HepG2 (cell line): ENCODE data around the gene DENND2D. TPM values are rescaled to one million over a fixed set of nuclear protein-coding genes. Genes with fewer than 3 reads are reported as not detected.

Experiments used
- ADNP ChIP-seq: sonication (generic); formaldehyde crosslinking; IDR thresholded peaks from 2 replicates; pipeline ENCODE4 v1.4.0; 2020; ENCODE audit warnings: missing genetic modification reagents
- CBX1 ChIP-seq: IDR thresholded peaks from one replicate; pipeline ENCODE4 v1.6.1; 2016; ENCODE audit warnings: antibody characterized with exemption, low read depth
- CCDC6 ChIP-seq: sonication (generic); formaldehyde crosslinking; IDR thresholded peaks from 2 replicates; pipeline ENCODE4 v1.8.1; 2022; ENCODE audit warnings: mild to moderate bottlenecking, missing genetic modification reagents, moderate library complexity
- FUBP1 ChIP-seq: sonication (generic); formaldehyde crosslinking; IDR thresholded peaks from 2 replicates; pipeline ENCODE4 v1.5.1; 2020; ENCODE audit warnings: missing genetic modification reagents, mild to moderate bottlenecking, borderline replicate concordance
- JUN ChIP-seq: sonication (generic); formaldehyde crosslinking; IDR thresholded peaks from 2 replicates; pipeline ENCODE4 v1.4.0; 2020; ENCODE audit warnings: mild to moderate bottlenecking, missing genetic modification reagents
- MBD4 ChIP-seq: IDR thresholded peaks from 2 replicates; pipeline ENCODE4 v1.6.1; 2012; ENCODE audit warnings: low read length, inconsistent platforms, borderline replicate concordance
- MYC ChIP-seq: sonication (generic); formaldehyde crosslinking; IDR thresholded peaks from 2 replicates; pipeline ENCODE4 v1.9.0; 2021; ENCODE audit warnings: missing genetic modification reagents, borderline replicate concordance
- NFIC ChIP-seq: IDR thresholded peaks from 2 replicates; pipeline ENCODE4 v1.6.1; 2012; ENCODE audit warnings: mild to moderate bottlenecking, low read length, inconsistent platforms
- PPARG ChIP-seq: conservative IDR thresholded peaks from 2 replicates; pipeline ENCODE4 v1.6.1; 2016; ENCODE audit warnings: missing biosample characterization, missing genetic modification reagents
- RARG ChIP-seq: sonication (generic); formaldehyde crosslinking; IDR thresholded peaks from 2 replicates; pipeline ENCODE4 v1.4.0; 2020; ENCODE audit warnings: low read depth, mild to moderate bottlenecking, missing genetic modification reagents
- SMAD9 ChIP-seq: sonication (generic); formaldehyde crosslinking; IDR thresholded peaks from 2 replicates; pipeline ENCODE4 v1.5.1; 2020; ENCODE audit warnings: mild to moderate bottlenecking, missing genetic modification reagents
- TCF7L2 ChIP-seq: IDR thresholded peaks from 2 replicates; pipeline ENCODE4 v1.6.1; 2011; ENCODE audit warnings: mild to moderate bottlenecking, low read depth, low read length, moderate library complexity
- ZFYVE20 ChIP-seq: sonication (generic); formaldehyde crosslinking; IDR thresholded peaks from 2 replicates; pipeline ENCODE4 v1.8.0; 2023; ENCODE audit warnings: low read depth, mild to moderate bottlenecking, moderate library complexity, missing genetic modification reagents, borderline replicate concordance
- ZKSCAN1 ChIP-seq: fragments of 150-350 bp; IDR thresholded peaks from 2 replicates; pipeline ENCODE4 v1.6.1; 2014; ENCODE audit warnings: low read length
- ZMYM3 ChIP-seq: sonication (generic); formaldehyde crosslinking; IDR thresholded peaks from 2 replicates; pipeline ENCODE4 v1.5.1; 2020; ENCODE audit warnings: mild to moderate bottlenecking, missing genetic modification reagents
- ZNF317 ChIP-seq: sonication (generic); formaldehyde crosslinking; IDR thresholded peaks from 2 replicates; pipeline ENCODE4 v1.5.0; 2020; ENCODE audit warnings: mild to moderate bottlenecking, missing genetic modification reagents
- ZNF329 ChIP-seq: sonication (generic); formaldehyde crosslinking; IDR thresholded peaks from 2 replicates; pipeline ENCODE4 v1.9.0; 2021; ENCODE audit warnings: low read depth, mild to moderate bottlenecking, missing genetic modification reagents
- ZNF350 ChIP-seq: sonication (generic); formaldehyde crosslinking; IDR thresholded peaks from 2 replicates; pipeline ENCODE4 v1.4.0; 2020; ENCODE audit warnings: mild to moderate bottlenecking, low read depth, missing genetic modification reagents, borderline replicate concordance
- ZNF567 ChIP-seq: sonication (generic); formaldehyde crosslinking; IDR thresholded peaks from 2 replicates; pipeline ENCODE4 v1.8.1; 2023; ENCODE audit warnings: mild to moderate bottlenecking, missing genetic modification reagents, borderline replicate concordance
- ZNF614 ChIP-seq: IDR thresholded peaks from 2 replicates; pipeline ENCODE4 v1.6.1; 2018; ENCODE audit warnings: missing biosample characterization, missing genetic modification reagents, inconsistent platforms, borderline replicate concordance
- polyA plus RNA-seq, 8 experiments: library from polyadenylated mRNA; depleted of rRNA in 3 of 8; stranded (reverse) in 7 of 8; unstranded in 1 of 8; fragments of >200 nt; fragmentation: Illumina TruSeq in 4 of 8; extraction: Trizol in 4 of 8; gene quantifications; 2 replicates each; pipeline versions ENCODE4 v1.2.1 to v1.2.3, GENCODE V29; 2011 to 2016; ENCODE audit warnings: low read depth in 4 of 8, missing spikeins in 1 of 8, mixed read lengths in 1 of 8; ENCODE audit not compliant: insufficient read depth in 1 of 8
- total RNA-seq, 5 experiments: library from RNA; depleted of rRNA; stranded (reverse); fragments of >200 nt; fragmentation: Illumina TruSeq; extraction: Trizol; gene quantifications; 2 replicates each; pipeline ENCODE4 v1.2.3, GENCODE V29; 2016; ENCODE audit warnings: low read depth in 1 of 5
- TF ChIP-seq, protein P1 (sequence below): conservative IDR thresholded peaks from 2 replicates; pipeline ENCODE4 v1.6.1; 2018; ENCODE audit warnings: missing genetic modification reagents
- TF ChIP-seq, protein P2 (sequence below): sonication (generic); formaldehyde crosslinking; IDR thresholded peaks from 2 replicates; pipeline ENCODE4; 2020; ENCODE audit warnings: missing genetic modification reagents, mild to moderate bottlenecking, borderline replicate concordance
- TF ChIP-seq, protein P3 (sequence below): sonication (generic); formaldehyde crosslinking; IDR thresholded peaks from 2 replicates; pipeline ENCODE4 v1.4.0; 2020; ENCODE audit warnings: mild to moderate bottlenecking, missing genetic modification reagents, borderline replicate concordance

The DENND2D gene
- total and polyA plus RNA-seq, 2 of the 13 experiments (the other 11 are each of a cell fraction or from before 2014, with no cell fraction given) = 0.04 TPM; not detected in 1

DNA sequence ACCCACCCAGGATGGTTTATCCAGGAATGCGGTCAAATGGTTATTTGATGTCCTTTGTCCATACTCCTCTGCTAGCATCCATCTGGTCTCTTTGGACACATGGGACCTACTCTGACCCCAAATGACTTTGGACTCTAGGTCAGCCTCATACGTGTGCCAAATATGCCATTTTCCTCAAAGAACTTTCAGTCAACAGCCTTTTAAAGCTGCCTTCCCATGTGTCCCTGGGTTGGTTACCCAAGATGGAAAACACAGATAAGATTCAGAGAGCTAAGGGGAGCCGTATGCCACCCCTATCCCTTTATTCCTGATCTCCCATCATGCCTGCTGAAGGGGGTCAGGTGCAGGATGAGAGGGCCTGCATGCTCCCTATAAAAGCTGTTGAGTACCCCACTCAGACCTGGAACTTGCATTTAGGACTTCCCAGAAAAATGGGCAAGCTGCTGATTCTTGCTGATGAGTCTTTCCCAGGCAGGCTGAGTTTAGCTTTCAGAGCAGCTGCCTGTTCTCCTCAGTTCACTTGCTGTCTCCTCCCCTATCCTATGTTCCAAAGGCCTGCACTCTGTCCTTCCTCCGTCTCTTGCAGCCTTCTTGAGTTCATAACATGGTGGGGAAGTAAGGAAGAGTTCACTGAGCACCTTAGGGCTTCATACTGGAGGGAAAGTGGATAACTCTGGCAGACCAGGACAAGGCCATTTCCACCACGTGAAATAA, 46.8 kb upstream of the DENND2D start (continued):
- TF ChIP-seq CCDC6 (CRISPR knock-in tag) (no peak), MBD4 (no peak), ZKSCAN1 (no peak), ZNF614 (CRISPR knock-in tag) (peak; percentile 59; the same call in 1 of the 2 replicates), ADNP (CRISPR knock-in tag) (no peak), SMAD9 (CRISPR knock-in tag) (no peak), ZNF567 (CRISPR knock-in tag) (no peak), ZNF317 (no peak), NFIC (0 out of 2 replicates have a peak, but pooled peaks have one; percentile 24), ZMYM3 (CRISPR knock-in tag) (no peak), ZNF329 (CRISPR knock-in tag) (no peak), RARG (CRISPR knock-in tag) (no peak), ZFYVE20 (CRISPR knock-in tag) (no peak), TCF7L2 (no peak), CBX1 (no peak), FUBP1 (no peak), MYC (CRISPR knock-in tag) (no peak), JUN (CRISPR knock-in tag) (no peak), PPARG (peak; percentile 57; the same call in 1 of the 2 replicates), ZNF350 (CRISPR knock-in tag) (no peak)
- TF ChIP-seq, protein P1, sequence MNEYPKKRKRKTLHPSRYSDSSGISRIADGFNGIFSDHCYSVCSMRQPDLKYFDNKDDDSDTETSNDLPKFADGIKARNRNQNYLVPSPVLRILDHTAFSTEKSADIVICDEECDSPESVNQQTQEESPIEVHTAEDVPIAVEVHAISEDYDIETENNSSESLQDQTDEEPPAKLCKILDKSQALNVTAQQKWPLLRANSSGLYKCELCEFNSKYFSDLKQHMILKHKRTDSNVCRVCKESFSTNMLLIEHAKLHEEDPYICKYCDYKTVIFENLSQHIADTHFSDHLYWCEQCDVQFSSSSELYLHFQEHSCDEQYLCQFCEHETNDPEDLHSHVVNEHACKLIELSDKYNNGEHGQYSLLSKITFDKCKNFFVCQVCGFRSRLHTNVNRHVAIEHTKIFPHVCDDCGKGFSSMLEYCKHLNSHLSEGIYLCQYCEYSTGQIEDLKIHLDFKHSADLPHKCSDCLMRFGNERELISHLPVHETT (CRISPR knock-in tag) = no peak
- TF ChIP-seq, protein P2, sequence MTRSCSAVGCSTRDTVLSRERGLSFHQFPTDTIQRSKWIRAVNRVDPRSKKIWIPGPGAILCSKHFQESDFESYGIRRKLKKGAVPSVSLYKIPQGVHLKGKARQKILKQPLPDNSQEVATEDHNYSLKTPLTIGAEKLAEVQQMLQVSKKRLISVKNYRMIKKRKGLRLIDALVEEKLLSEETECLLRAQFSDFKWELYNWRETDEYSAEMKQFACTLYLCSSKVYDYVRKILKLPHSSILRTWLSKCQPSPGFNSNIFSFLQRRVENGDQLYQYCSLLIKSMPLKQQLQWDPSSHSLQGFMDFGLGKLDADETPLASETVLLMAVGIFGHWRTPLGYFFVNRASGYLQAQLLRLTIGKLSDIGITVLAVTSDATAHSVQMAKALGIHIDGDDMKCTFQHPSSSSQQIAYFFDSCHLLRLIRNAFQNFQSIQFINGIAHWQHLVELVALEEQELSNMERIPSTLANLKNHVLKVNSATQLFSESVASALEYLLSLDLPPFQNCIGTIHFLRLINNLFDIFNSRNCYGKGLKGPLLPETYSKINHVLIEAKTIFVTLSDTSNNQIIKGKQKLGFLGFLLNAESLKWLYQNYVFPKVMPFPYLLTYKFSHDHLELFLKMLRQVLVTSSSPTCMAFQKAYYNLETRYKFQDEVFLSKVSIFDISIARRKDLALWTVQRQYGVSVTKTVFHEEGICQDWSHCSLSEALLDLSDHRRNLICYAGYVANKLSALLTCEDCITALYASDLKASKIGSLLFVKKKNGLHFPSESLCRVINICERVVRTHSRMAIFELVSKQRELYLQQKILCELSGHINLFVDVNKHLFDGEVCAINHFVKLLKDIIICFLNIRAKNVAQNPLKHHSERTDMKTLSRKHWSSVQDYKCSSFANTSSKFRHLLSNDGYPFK (CRISPR knock-in tag) = no peak
- TF ChIP-seq, protein P3, sequence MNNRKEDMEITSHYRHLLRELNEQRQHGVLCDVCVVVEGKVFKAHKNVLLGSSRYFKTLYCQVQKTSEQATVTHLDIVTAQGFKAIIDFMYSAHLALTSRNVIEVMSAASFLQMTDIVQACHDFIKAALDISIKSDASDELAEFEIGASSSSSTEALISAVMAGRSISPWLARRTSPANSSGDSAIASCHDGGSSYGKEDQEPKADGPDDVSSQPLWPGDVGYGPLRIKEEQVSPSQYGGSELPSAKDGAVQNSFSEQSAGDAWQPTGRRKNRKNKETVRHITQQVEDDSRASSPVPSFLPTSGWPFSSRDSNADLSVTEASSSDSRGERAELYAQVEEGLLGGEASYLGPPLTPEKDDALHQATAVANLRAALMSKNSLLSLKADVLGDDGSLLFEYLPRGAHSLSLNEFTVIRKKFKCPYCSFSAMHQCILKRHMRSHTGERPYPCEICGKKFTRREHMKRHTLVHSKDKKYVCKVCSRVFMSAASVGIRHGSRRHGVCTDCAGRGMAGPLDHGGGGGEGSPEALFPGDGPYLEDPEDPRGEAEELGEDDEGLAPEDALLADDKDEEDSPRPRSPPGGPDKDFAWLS (CRISPR knock-in tag) = no peak
